NCI-H526 (cell line): ENCODE data around the gene ATP8B3.
"Not testable (repeated sequence)": the region's sequence is repeated elsewhere in the genome, so short reads cannot be mapped to it uniquely, and the experiment has no call there.

Source experiments
- DNase-seq, 2 experiments: peaks; one replicate each; lab custom pipeline; 2025; lab: John Stamatoyannopoulos, UW

The ATP8B3 gene

GRCh38 chr19:1797313-1797712 lies 14.8 kb downstream of the ATP8B3 start:
- DNase-seq = not testable (repeated sequence)

GRCh38 chr19:1796395-1797142 lies 15.5 kb downstream of the ATP8B3 start:
- no peak for DNase-seq

GRCh38 chr19:1794424-1795172 lies 17.5 kb downstream of the ATP8B3 start:
- no peak for DNase-seq

- DNase-seq = no peak
Measured at GRCh38 chr19:1791879-1792278, 20.2 kb downstream of the ATP8B3 start.

- no peak for DNase-seq
Measured at GRCh38 chr19:1790054-1790792, 21.9 kb downstream of the ATP8B3 start.

GRCh38 chr19:1789261-1790041 lies 22.6 kb downstream of the ATP8B3 start:
- DNase-seq = no peak

- DNase-seq = no peak
Measured at GRCh38 chr19:1787116-1787515, 25.0 kb downstream of the ATP8B3 start.

- DNase-seq = no peak
Measured at GRCh38 chr19:1786668-1787067, 25.4 kb downstream of the ATP8B3 start.

GRCh38 chr19:1785310-1785709 lies 26.8 kb downstream of the ATP8B3 start:
- DNase-seq = no peak

GRCh38 chr19:1783874-1784273 lies 28.2 kb downstream of the ATP8B3 start:
- DNase-seq = no peak

- DNase-seq = no peak
Measured at GRCh38 chr19:1783354-1783753, 28.7 kb downstream of the ATP8B3 start.

GRCh38 chr19:1782521-1782920 lies 29.6 kb downstream of the ATP8B3 start:
- DNase-seq = no peak

- peak in 1 of 2 experiments; percentile 43 for DNase-seq
Measured at GRCh38 chr19:1780272-1780958, 31.7 kb downstream of the ATP8B3 start.

GRCh38 chr19:1779574-1779973 lies 32.5 kb downstream of the ATP8B3 start:
- DNase-seq = no peak

- no peak for DNase-seq
Measured at GRCh38 chr19:1777149-1777548, 34.9 kb downstream of the ATP8B3 start.

- DNase-seq = no peak
Measured at GRCh38 chr19:1776606-1777147, 35.4 kb downstream of the ATP8B3 start.

GRCh38 chr19:1775951-1776605 lies 36.0 kb downstream of the ATP8B3 start:
- DNase-seq = no peak

- peak in 1 of 2 experiments; percentile 45 for DNase-seq
Measured at GRCh38 chr19:1774989-1775772, 36.9 kb downstream of the ATP8B3 start.

GRCh38 chr19:1773184-1773583 lies 38.9 kb downstream of the ATP8B3 start:
- no peak for DNase-seq
